H1 (cell line): ENCODE results near the gene ACSL6. TPM values are rescaled to one million over a fixed set of nuclear protein-coding genes. Genes with fewer than 3 reads are reported as not detected.
A peak's percentile ranks its signal among the peaks of the same experiment; 100 is the strongest.

Experiments
- CTCF ChIA-PET: fragments of 300-600 bp; sonication (Branson Sonifier 250); formaldehyde crosslinking; loops from one replicate; lab custom pipeline; 2021; ENCODE audit not compliant: partially characterized antibody; lab: Charles Lee
- POLR2A ChIA-PET: fragments of 300-600 bp; sonication (Branson Sonifier 250); formaldehyde crosslinking; loops from one replicate; lab custom pipeline; 2021; ENCODE audit warnings: inconsistent platforms; ENCODE audit not compliant: partially characterized antibody; lab: Charles Lee
- DNase-seq, 2 experiments: peaks; one replicate each; pipeline versions ENCODE4 v3.0.0 to v3.0.0-alpha.2; 2010 to 2022; ENCODE audit warnings: low spot score in 2 of 2, low read depth in 1 of 2, mixed read lengths in 1 of 2
- FAIRE-seq: peaks from 2 replicates; lab custom pipeline; 2011; peaks lifted over from hg19 to GRCh38; lab: Jason Lieb, UNC
- H2AFZ ChIP-seq: 2 replicates; pipeline ENCODE4 v1.8.1; 2012; ENCODE audit warnings: low read length, inconsistent platforms
- H2AK5ac ChIP-seq: 2 replicates; pipeline ENCODE4 v1.6.1; 2013; ENCODE audit warnings: low read depth, low read length
- H2BK120ac ChIP-seq: replicated peaks from 2 replicates; pipeline ENCODE3; 2013; ENCODE audit warnings: low read depth, low read length, inconsistent platforms
- H2BK12ac ChIP-seq: 2 replicates; pipeline ENCODE4 v1.6.1; 2013; ENCODE audit warnings: low read depth, low read length
- H2BK15ac ChIP-seq: 2 replicates; pipeline ENCODE4 v1.6.1; 2013; ENCODE audit warnings: low read length
- H2BK20ac ChIP-seq: 2 replicates; pipeline ENCODE4 v1.6.1; 2013; ENCODE audit warnings: low read length
- H2BK5ac ChIP-seq: 2 replicates; pipeline ENCODE4 v1.6.1; 2013; ENCODE audit warnings: low read depth, low read length
- H3K14ac ChIP-seq: 2 replicates; pipeline ENCODE4 v1.6.1; 2013; ENCODE audit warnings: inconsistent platforms; ENCODE audit not compliant: insufficient read length
- H3K18ac ChIP-seq: 2 replicates; pipeline ENCODE4 v1.6.1; 2013; ENCODE audit warnings: low read length; ENCODE audit errors: extremely low read depth
- H3K23ac ChIP-seq: 2 replicates; pipeline ENCODE4 v1.6.1; 2013; ENCODE audit warnings: inconsistent platforms; ENCODE audit not compliant: insufficient read length
- H3K23me2 ChIP-seq: 2 replicates; pipeline ENCODE4 v1.6.1; 2013; ENCODE audit warnings: low read depth, low read length
- H3K27ac ChIP-seq: 2 replicates; pipeline ENCODE4 v1.6.1; 2011; ENCODE audit warnings: low read depth, low read length, inconsistent platforms
- H3K27me3 ChIP-seq, 4 experiments: replicated peaks in 1 of 4; 1 replicate in 1 of 4; 2 replicates in 3 of 4; pipeline versions ENCODE4 v1.6.1 to v1.8.1; 2011 to 2013; ENCODE audit warnings: low read length in 3 of 4, mild to moderate bottlenecking in 3 of 4, inconsistent platforms in 2 of 4, mixed read lengths in 2 of 4, moderate library complexity in 1 of 4; ENCODE audit not compliant: control insufficient read depth in 3 of 4, insufficient read depth in 3 of 4; ENCODE audit errors: extremely low read depth in 1 of 4
- H3K36me3 ChIP-seq, 4 experiments: 2 replicates each; pipeline versions ENCODE4 v1.6.1 to v1.8.1; 2011 to 2013; ENCODE audit warnings: mild to moderate bottlenecking in 4 of 4, low read length in 3 of 4, moderate library complexity in 2 of 4, control low read depth in 1 of 4, inconsistent platforms in 1 of 4; ENCODE audit not compliant: insufficient read depth in 4 of 4, control insufficient read depth in 2 of 4
- H3K4ac ChIP-seq: replicated peaks from 2 replicates; pipeline ENCODE3; 2013; ENCODE audit warnings: low read length, low read depth, mixed read lengths, inconsistent platforms; ENCODE audit not compliant: insufficient read length
- H3K4me1 ChIP-seq, 4 experiments: replicated peaks in 1 of 4; 1 replicate in 1 of 4; 2 replicates in 3 of 4; pipeline versions ENCODE4 v1.6.1 to v1.8.1; 2011 to 2013; ENCODE audit warnings: low read length in 3 of 4, inconsistent platforms in 2 of 4, mixed read lengths in 1 of 4; ENCODE audit not compliant: insufficient read depth in 4 of 4, control insufficient read depth in 3 of 4
- H3K4me2 ChIP-seq, 2 experiments: 2 replicates each; pipeline versions ENCODE4 v1.6.1 to v1.8.1; 2011 to 2013; ENCODE audit warnings: low read depth in 2 of 2, low read length in 2 of 2, control low read depth in 1 of 2, inconsistent platforms in 1 of 2, mild to moderate bottlenecking in 1 of 2; ENCODE audit not compliant: insufficient read depth in 1 of 2
- H3K4me3 ChIP-seq, 4 experiments: fragments of 200-600, 300-600 bp in 1 of 4; sonication (generic), shearing (Covaris generic), sonication (Bioruptor Twin) in 1 of 4; 2 replicates each; pipeline versions ENCODE4 v1.5.1 to v1.8.1; 2011 to 2016; ENCODE audit warnings: low read length in 4 of 4, low read depth in 3 of 4, control low read depth in 2 of 4, inconsistent platforms in 2 of 4, mild to moderate bottlenecking in 2 of 4, mixed read lengths in 1 of 4, moderate library complexity in 1 of 4; ENCODE audit not compliant: insufficient read depth in 2 of 4; ENCODE audit errors: extremely low read depth in 1 of 4
- H3K56ac ChIP-seq: replicated peaks from 2 replicates; pipeline ENCODE3; 2013; ENCODE audit warnings: low read depth, mild to moderate bottlenecking, mixed read lengths, low read length, inconsistent platforms; ENCODE audit not compliant: insufficient read length
- H3K79me1 ChIP-seq: 2 replicates; pipeline ENCODE4 v1.6.1; 2013; ENCODE audit warnings: low read depth, low read length, control low read depth
- H3K79me2 ChIP-seq, 2 experiments: 2 replicates each; pipeline versions ENCODE4 v1.6.1 to v1.8.1; 2012 to 2013; ENCODE audit warnings: low read length in 2 of 2, mild to moderate bottlenecking in 2 of 2, inconsistent platforms in 1 of 2; ENCODE audit not compliant: insufficient read depth in 2 of 2, control insufficient read depth in 1 of 2
- H3K9ac ChIP-seq, 4 experiments: replicated peaks in 1 of 4; 1 replicate in 1 of 4; 2 replicates in 3 of 4; pipeline versions ENCODE4 v1.6.1 to v1.8.1; 2011 to 2013; ENCODE audit warnings: low read depth in 3 of 4, low read length in 3 of 4, control low read depth in 2 of 4, mild to moderate bottlenecking in 2 of 4, moderate library complexity in 2 of 4, inconsistent platforms in 1 of 4; ENCODE audit errors: extremely low read depth in 1 of 4
- H3K9me3 ChIP-seq, 2 experiments: 2 replicates each; pipeline versions ENCODE4 v1.6.1 to v1.8.1; 2012 to 2013; ENCODE audit warnings: mild to moderate bottlenecking in 2 of 2, moderate library complexity in 2 of 2, control low read depth in 1 of 2, inconsistent platforms in 1 of 2, low read depth in 1 of 2, low read length in 1 of 2, mixed read lengths in 1 of 2; ENCODE audit not compliant: insufficient read depth in 2 of 2
- H4K20me1 ChIP-seq, 2 experiments: replicated peaks in 1 of 2; 2 replicates each; pipeline versions ENCODE3 to v1.8.1; 2011 to 2013; ENCODE audit warnings: inconsistent platforms in 2 of 2, low read length in 2 of 2, mild to moderate bottlenecking in 1 of 2; ENCODE audit not compliant: insufficient read depth in 2 of 2, control insufficient read depth in 1 of 2
- H4K5ac ChIP-seq: 2 replicates; pipeline ENCODE4 v1.6.1; 2013; ENCODE audit warnings: low read length, low read depth, mixed read lengths, inconsistent platforms; ENCODE audit not compliant: insufficient read length
- H4K8ac ChIP-seq: 2 replicates; pipeline ENCODE4 v1.8.0; 2013; ENCODE audit warnings: mild to moderate bottlenecking, moderate library complexity, low read length, inconsistent platforms; ENCODE audit not compliant: insufficient read depth; ENCODE audit errors: extremely low read depth
- H4K91ac ChIP-seq: replicated peaks from 2 replicates; pipeline ENCODE3; 2013; ENCODE audit warnings: low read length, mixed read lengths, inconsistent platforms; ENCODE audit not compliant: insufficient read length
- KDM1A ChIP-seq: fragments of 200-600, 300-600 bp; sonication (generic); IDR thresholded peaks from 2 replicates; pipeline ENCODE4 v1.7.1; 2016; ENCODE audit warnings: mild to moderate bottlenecking, low read length, borderline replicate concordance
- MAX ChIP-seq: IDR thresholded peaks from 2 replicates; pipeline ENCODE4 v1.6.1; 2012; ENCODE audit warnings: inconsistent platforms
- SAP30 ChIP-seq: fragments of 300-600 bp; sonication (generic); IDR thresholded peaks from 2 replicates; pipeline ENCODE4 v1.7.1; 2012; ENCODE audit warnings: low read length, moderate library complexity, mild to moderate bottlenecking, inconsistent platforms; ENCODE audit not compliant: insufficient read depth, insufficient replicate concordance
- SIRT6 ChIP-seq: IDR thresholded peaks from one replicate; pipeline ENCODE4 v1.7.1; 2012; ENCODE audit warnings: low read length, inconsistent platforms
- SP2 ChIP-seq: IDR thresholded peaks from 2 replicates; pipeline ENCODE4 v1.6.1; 2012; ENCODE audit warnings: mild to moderate bottlenecking, low read length, inconsistent platforms
- SUZ12 ChIP-seq: fragments of 200-600 bp; sonication (generic); IDR thresholded peaks from 2 replicates; pipeline ENCODE4 v1.6.1; 2012; ENCODE audit warnings: mild to moderate bottlenecking, inconsistent platforms, low read length, moderate library complexity, mixed read lengths
- ZNF274 ChIP-seq: IDR thresholded peaks from 2 replicates; pipeline ENCODE4 v1.7.0; 2012; ENCODE audit warnings: low read length, borderline replicate concordance; ENCODE audit errors: extremely low read depth
- WGBS, 2 experiments: shearing (Covaris generic) in 1 of 2; methylation state at CpG; one replicate each; pipeline versions ENCODE4 v1.1.6 to v1.1.7; 2013 to 2015; ENCODE audit warnings: low lambda C conversion rate in 2 of 2, mixed read lengths in 2 of 2, inconsistent platforms in 1 of 2, low coverage in 1 of 2, missing lambda C conversion rate in 1 of 2; ENCODE audit not compliant: insufficient replicate concordance in 2 of 2, insufficient coverage in 1 of 2, insufficient read length in 1 of 2; ENCODE audit errors: extremely low coverage in 1 of 2, missing lambda C conversion rate in 1 of 2; 5-methylcytosine and 5-hydroxymethylcytosine counted together
- polyA plus RNA-seq, 7 experiments: library from polyadenylated mRNA; depleted of rRNA in 3 of 7; stranded (reverse) in 5 of 7; unstranded in 2 of 7; fragments of >200 nt in 5 of 7; fragments of 200-250 nt in 2 of 7; gene quantifications; 1 replicate in 5 of 7; 2 replicates in 1 of 7; 4 replicates in 1 of 7; pipeline versions ENCODE4 v1.2.1 to v1.2.3, GENCODE V29; 2011 to 2013; ENCODE audit warnings: missing spikeins in 2 of 7, mixed read lengths in 2 of 7
- total RNA-seq: library from RNA; stranded (reverse); fragmentation: NEBNext Ultra II Directional; extraction: Animal tissue kit (Norgen Biotek cat#: 25700); gene quantifications from 2 replicates; pipeline ENCODE4 v1.2.1, GENCODE V29; 2021

ACSL6 gene
- total and polyA plus RNA-seq, 2 of the 8 experiments (the other 6 are each of a cell fraction or from before 2014, with no cell fraction given): 2.3 to 2.4 TPM

GRCh38 chr5:131976414-131977211 lies 34.8 kb downstream of the ACSL6 start:
- no peak for FAIRE-seq
- CTCF ChIA-PET: interaction anchor here (1.4 kb wide), 1 partner anchor 31 kb away, joined by 4 read pairs; no protein-coding TSS in a partner anchor

More at GRCh38 chr5:131976414-131977211, 34.8 kb downstream of the ACSL6 start:
- H3K56ac ChIP-seq: no peak overlapping the region
- no peak for DNase-seq
- H2AK5ac ChIP-seq: no peak overlapping the region
- H3K79me1 ChIP-seq: no peaks in the 10 kb centered on the region
- POLR2A ChIA-PET: no interaction called here
- H3K14ac ChIP-seq: no peak overlapping the region
- peak overlapping the region; percentile 75; the same call in 1 of the 2 replicates for H2BK12ac ChIP-seq
- no peak overlapping the region for H2AFZ ChIP-seq
- H3K4me1 ChIP-seq: peaks cover 0 to 10% (median 5%) of the 10 kb centered on the region in 4 experiments; a peak in 4 of 7 replicates
- no peak overlapping the region for H3K4me2 ChIP-seq
- no peak overlapping the region for H4K8ac ChIP-seq
- no peaks in the 10 kb centered on the region for H3K9me3 ChIP-seq
- H3K79me2 ChIP-seq: no peaks in the 10 kb centered on the region
- WGBS, 2 experiments: 85% methylated on average over 6 of the region's 6 CpGs; no CpG with 5 or more reads in 1 of the 2 experiments
- no peak overlapping the region for H3K4ac ChIP-seq
- no peak overlapping the region for H2BK5ac ChIP-seq
- no peak overlapping the region for H3K18ac ChIP-seq
- H2BK120ac ChIP-seq: no peak overlapping the region
- no peak overlapping the region for H2BK20ac ChIP-seq
- no peak for TF ChIP-seq MAX
- TF ChIP-seq SP2: no peak
- no peak for TF ChIP-seq ZNF274
- TF ChIP-seq SAP30: no peak
- TF ChIP-seq KDM1A: no peak
- TF ChIP-seq SUZ12: no peak
- no peak for TF ChIP-seq SIRT6
- no peak overlapping the region for H3K9ac ChIP-seq
- no peak overlapping the region for H3K27ac ChIP-seq
- H3K4me3 ChIP-seq: no peak overlapping the region
- H3K23ac ChIP-seq: no peak overlapping the region
- no peak overlapping the region for H2BK15ac ChIP-seq
- peaks cover 5% of the 10 kb centered on the region; the same call in 1 of the 2 replicates for H3K23me2 ChIP-seq
- H3K27me3 ChIP-seq: no peaks in the 10 kb centered on the region
- H4K20me1 ChIP-seq: no peaks in the 10 kb centered on the region
- H4K91ac ChIP-seq: peak overlapping the region; percentile 34
- H4K5ac ChIP-seq: no peak overlapping the region
- H3K36me3 ChIP-seq: no peaks in the 10 kb centered on the region
